HL-60 (cell line): ENCODE measurements around the gene COL7A1.

Experiments
- DNase-seq, 2 experiments: peaks; one replicate each; pipeline ENCODE4 v3.0.0-alpha.2; 2010 to 2020; ENCODE audit warnings: low read depth in 1 of 2, low spot score in 1 of 2
- H3K27ac ChIP-seq: fragments of 250-450 bp; sonication (Bioruptor Pico); replicated peaks from 2 replicates; pipeline ENCODE4 v1.5.1; 2020; ENCODE audit warnings: mild to moderate bottlenecking, moderate library complexity
- H3K27me3 ChIP-seq: fragments of 250-450 bp; sonication (Bioruptor Pico); 2 replicates; pipeline ENCODE4 v1.5.1; 2021; ENCODE audit warnings: mild to moderate bottlenecking, moderate library complexity; ENCODE audit not compliant: insufficient read depth, poor library complexity, severe bottlenecking
- H3K4me3 ChIP-seq: replicated peaks from 2 replicates; pipeline ENCODE4 v1.5.1; 2011; ENCODE audit warnings: mild to moderate bottlenecking, control low read depth, low read length; ENCODE audit not compliant: insufficient read depth
- GABPA ChIP-seq: IDR thresholded peaks from 2 replicates; pipeline ENCODE4 v1.6.1; 2012; ENCODE audit warnings: low read depth
- POLR2AphosphoS5 ChIP-seq: IDR thresholded peaks from 2 replicates; pipeline ENCODE4 v1.6.1; 2012; ENCODE audit warnings: low read depth
- SPI1 ChIP-seq: IDR thresholded peaks from 2 replicates; pipeline ENCODE4 v1.6.1; 2012; ENCODE audit warnings: low read depth, mild to moderate bottlenecking, borderline replicate concordance
- TF ChIP-seq, protein P1 (sequence below): IDR thresholded peaks from 2 replicates; pipeline ENCODE4 v1.6.1; 2012; ENCODE audit warnings: low read depth; ENCODE audit not compliant: insufficient replicate concordance
- TF ChIP-seq, protein P2 (sequence below): IDR thresholded peaks from one replicate; pipeline ENCODE4 v1.5.1; 2011; ENCODE audit warnings: low read length, control low read depth, inconsistent platforms; ENCODE audit not compliant: insufficient read depth

The COL7A1 gene

DNA sequence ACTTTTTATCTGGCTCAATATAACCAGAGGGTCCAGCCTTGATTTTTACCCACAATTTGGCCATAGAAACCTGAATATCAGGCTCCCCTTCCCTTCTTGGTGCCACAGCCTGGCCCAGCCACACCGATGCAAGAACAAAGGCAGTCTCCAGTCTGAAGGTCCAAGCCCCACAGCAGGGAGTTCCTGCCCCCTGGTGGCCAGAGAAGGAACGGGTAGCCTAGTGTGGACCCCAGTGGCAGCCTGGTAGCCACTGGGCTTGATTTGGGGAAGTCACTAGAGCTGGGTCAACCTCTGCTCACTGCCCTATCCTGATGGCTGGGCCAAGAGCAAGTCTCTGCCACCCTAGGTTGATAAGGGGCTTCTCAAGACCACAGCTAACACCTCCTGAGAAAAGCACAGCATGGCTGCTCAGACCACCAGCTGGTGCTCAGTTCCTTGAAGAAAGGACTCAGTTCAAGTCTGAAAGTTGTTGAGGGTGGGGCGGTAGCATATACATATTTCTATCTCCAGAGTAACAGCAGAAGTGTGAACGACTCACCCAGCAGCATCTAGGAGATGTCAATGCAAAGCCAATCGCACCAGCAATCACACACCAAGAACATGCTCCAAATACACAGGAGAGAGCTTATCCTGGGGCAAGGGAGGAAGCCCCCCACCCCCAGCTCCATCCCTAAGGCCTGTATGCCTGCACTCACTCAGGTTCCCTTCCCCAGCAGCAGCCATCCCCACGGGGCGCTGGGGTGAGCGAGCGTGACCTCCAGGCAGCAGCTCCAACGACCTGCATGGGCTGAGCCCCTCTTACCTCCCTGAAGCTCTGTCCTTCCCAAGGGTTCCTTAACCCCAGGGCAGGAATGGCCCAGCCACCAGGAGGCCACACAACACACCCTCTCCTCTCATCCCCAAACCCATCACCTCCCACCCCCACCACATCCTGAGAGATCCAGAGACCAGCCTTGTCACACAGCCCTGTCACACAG lies 46.1 kb downstream of the COL7A1 start:
- Histone ChIP-seq H3K27ac (no peak overlapping the region), H3K4me3 (no peak overlapping the region), H3K27me3 (no peaks in the 10 kb centered on the region)
- DNase-seq, result peak; percentile 58 to 89
- TF ChIP-seq, protein P1, sequence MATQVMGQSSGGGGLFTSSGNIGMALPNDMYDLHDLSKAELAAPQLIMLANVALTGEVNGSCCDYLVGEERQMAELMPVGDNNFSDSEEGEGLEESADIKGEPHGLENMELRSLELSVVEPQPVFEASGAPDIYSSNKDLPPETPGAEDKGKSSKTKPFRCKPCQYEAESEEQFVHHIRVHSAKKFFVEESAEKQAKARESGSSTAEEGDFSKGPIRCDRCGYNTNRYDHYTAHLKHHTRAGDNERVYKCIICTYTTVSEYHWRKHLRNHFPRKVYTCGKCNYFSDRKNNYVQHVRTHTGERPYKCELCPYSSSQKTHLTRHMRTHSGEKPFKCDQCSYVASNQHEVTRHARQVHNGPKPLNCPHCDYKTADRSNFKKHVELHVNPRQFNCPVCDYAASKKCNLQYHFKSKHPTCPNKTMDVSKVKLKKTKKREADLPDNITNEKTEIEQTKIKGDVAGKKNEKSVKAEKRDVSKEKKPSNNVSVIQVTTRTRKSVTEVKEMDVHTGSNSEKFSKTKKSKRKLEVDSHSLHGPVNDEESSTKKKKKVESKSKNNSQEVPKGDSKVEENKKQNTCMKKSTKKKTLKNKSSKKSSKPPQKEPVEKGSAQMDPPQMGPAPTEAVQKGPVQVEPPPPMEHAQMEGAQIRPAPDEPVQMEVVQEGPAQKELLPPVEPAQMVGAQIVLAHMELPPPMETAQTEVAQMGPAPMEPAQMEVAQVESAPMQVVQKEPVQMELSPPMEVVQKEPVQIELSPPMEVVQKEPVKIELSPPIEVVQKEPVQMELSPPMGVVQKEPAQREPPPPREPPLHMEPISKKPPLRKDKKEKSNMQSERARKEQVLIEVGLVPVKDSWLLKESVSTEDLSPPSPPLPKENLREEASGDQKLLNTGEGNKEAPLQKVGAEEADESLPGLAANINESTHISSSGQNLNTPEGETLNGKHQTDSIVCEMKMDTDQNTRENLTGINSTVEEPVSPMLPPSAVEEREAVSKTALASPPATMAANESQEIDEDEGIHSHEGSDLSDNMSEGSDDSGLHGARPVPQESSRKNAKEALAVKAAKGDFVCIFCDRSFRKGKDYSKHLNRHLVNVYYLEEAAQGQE, result no peak
- TF ChIP-seq POLR2AphosphoS5 (no peak), SPI1 (peak; percentile 80; the same call in 1 of the 2 replicates)
- TF ChIP-seq, protein P2, sequence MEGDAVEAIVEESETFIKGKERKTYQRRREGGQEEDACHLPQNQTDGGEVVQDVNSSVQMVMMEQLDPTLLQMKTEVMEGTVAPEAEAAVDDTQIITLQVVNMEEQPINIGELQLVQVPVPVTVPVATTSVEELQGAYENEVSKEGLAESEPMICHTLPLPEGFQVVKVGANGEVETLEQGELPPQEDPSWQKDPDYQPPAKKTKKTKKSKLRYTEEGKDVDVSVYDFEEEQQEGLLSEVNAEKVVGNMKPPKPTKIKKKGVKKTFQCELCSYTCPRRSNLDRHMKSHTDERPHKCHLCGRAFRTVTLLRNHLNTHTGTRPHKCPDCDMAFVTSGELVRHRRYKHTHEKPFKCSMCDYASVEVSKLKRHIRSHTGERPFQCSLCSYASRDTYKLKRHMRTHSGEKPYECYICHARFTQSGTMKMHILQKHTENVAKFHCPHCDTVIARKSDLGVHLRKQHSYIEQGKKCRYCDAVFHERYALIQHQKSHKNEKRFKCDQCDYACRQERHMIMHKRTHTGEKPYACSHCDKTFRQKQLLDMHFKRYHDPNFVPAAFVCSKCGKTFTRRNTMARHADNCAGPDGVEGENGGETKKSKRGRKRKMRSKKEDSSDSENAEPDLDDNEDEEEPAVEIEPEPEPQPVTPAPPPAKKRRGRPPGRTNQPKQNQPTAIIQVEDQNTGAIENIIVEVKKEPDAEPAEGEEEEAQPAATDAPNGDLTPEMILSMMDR, result peak; percentile 94

DNA sequence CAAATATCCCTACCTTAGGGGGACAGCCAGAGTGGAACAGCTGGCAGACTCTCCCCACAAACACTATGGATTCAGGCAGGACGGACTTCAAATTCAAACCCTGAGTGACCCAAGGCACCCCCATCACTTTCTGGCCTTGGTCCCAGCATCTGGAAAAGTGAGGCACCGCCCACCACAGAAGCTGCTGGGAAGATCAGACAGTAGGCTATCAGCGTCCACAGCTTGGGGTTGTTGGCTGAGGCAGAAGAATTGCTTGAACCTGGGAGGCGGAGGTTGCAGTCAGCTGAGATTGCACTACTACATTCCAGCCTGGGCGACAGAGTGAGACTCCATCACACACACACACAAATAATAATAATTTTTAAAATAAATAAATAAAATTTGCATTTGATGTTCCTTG lies 47.0 kb downstream of the COL7A1 start:
- DNase-seq, result no peak
- H3K27ac ChIP-seq, result no peak overlapping the region
- H3K27me3 ChIP-seq, result no peaks in the 10 kb centered on the region
- TF ChIP-seq, protein P2, result no peak
- TF ChIP-seq POLR2AphosphoS5, result no peak
- no peak overlapping the region for H3K4me3 ChIP-seq

DNA sequence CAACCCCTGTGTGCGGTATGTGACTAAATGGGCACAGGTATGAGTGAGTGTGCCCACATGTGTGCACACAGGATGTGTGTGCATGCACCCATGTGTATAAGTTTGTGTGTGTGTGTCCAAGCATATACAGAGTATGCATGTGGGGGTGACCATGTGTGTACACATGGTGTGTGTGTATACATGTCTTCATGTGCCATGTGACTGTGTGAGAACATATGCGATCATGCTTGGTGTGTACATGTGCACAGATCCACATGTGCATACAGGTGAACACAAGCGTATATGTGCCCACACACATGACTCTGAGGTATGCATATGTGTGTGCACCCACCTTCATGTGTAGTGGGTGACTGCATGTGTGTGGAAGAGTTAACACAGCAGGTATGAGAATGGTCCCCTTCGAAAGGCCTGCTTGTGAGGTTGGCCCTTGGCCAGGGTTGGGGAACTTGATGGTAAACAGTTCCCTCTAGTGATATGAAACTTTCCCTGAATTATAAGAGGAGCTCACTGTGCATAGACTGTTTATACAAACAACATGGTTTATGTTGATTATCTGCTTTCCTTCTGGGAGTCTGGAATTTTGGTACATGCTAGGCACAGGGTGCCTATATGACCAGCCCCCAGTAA lies 48.8 kb downstream of the COL7A1 start:
- H3K27ac ChIP-seq, result no peak overlapping the region
- no peak overlapping the region for H3K4me3 ChIP-seq
- H3K27me3 ChIP-seq, result no peaks in the 10 kb centered on the region
- TF ChIP-seq, protein P2, result no peak
- TF ChIP-seq, protein P1, result no peak
- no peak for TF ChIP-seq SPI1
- TF ChIP-seq GABPA, result no peak
- no peak for TF ChIP-seq POLR2AphosphoS5
- DNase-seq, result peak in 1 of 2 experiments; percentile 42
